HepG2 (cell line): ENCODE results near the gene SPRYD4. TPM values are rescaled to one million over a fixed set of nuclear protein-coding genes. Genes with fewer than 3 reads are reported as not detected.

Source experiments
- GABPB1 ChIP-seq: IDR thresholded peaks from 2 replicates; pipeline ENCODE4 v1.6.1; 2016; ENCODE audit warnings: mild to moderate bottlenecking, missing genetic modification reagents, moderate library complexity, missing compliant biosample characterization
- KAT7 ChIP-seq: IDR thresholded peaks from 2 replicates; pipeline ENCODE4 v1.6.1; 2018; ENCODE audit warnings: borderline replicate concordance, missing compliant biosample characterization
- RAD21 ChIP-seq: fragments of 450-650 bp; formaldehyde crosslinking; IDR thresholded peaks from 2 replicates; pipeline ENCODE4 v1.5.0; 2020; ENCODE audit warnings: mild to moderate bottlenecking
- RARA ChIP-seq: IDR thresholded peaks from 2 replicates; pipeline ENCODE4 v1.6.1; 2016; ENCODE audit warnings: missing genetic modification reagents, missing compliant biosample characterization
- SOX6 ChIP-seq, 2 experiments: fragments of 450-650 bp in 1 of 2; sonication (generic) in 1 of 2; formaldehyde crosslinking in 1 of 2; IDR thresholded peaks; 2 replicates each; pipeline versions ENCODE4 v1.4.0 to v1.6.1; 2017 to 2020; ENCODE audit warnings: antibody characterized with exemption in 1 of 2, mild to moderate bottlenecking in 1 of 2, missing genetic modification reagents in 1 of 2
- ZNF101 ChIP-seq: sonication (generic); formaldehyde crosslinking; IDR thresholded peaks from 2 replicates; pipeline ENCODE4 v1.4.0; 2020; ENCODE audit warnings: mild to moderate bottlenecking, low read depth, missing genetic modification reagents, borderline replicate concordance
- ZNF207 ChIP-seq: fragments of 450-650 bp; IDR thresholded peaks from 2 replicates; pipeline ENCODE4 v1.6.1; 2016; ENCODE audit warnings: antibody characterized with exemption, borderline replicate concordance
- ZNF331 ChIP-seq: sonication (generic); formaldehyde crosslinking; IDR thresholded peaks from 2 replicates; pipeline ENCODE4 v1.4.0; 2020; ENCODE audit warnings: missing genetic modification reagents
- ZNF367 ChIP-seq: sonication (generic); formaldehyde crosslinking; IDR thresholded peaks from 2 replicates; pipeline ENCODE4 v1.4.0; 2020; ENCODE audit warnings: missing genetic modification reagents, borderline replicate concordance
- ZNF605 ChIP-seq: sonication (generic); formaldehyde crosslinking; IDR thresholded peaks from 2 replicates; pipeline ENCODE4 v1.8.0; 2022; ENCODE audit warnings: mild to moderate bottlenecking, missing genetic modification reagents
- ZNF644 ChIP-seq: IDR thresholded peaks from 2 replicates; pipeline ENCODE4 v1.6.1; 2016; ENCODE audit warnings: low read depth
- ZNF761 ChIP-seq: sonication (generic); formaldehyde crosslinking; conservative IDR thresholded peaks from 2 replicates; pipeline ENCODE4 v1.4.0; 2020; ENCODE audit warnings: mild to moderate bottlenecking, missing genetic modification reagents
- ZNF83 ChIP-seq: sonication (generic); formaldehyde crosslinking; IDR thresholded peaks from 2 replicates; pipeline ENCODE4 v1.4.0; 2020; ENCODE audit warnings: missing genetic modification reagents, mild to moderate bottlenecking, borderline replicate concordance
- polyA plus RNA-seq, 8 experiments: library from polyadenylated mRNA; depleted of rRNA in 3 of 8; stranded (reverse) in 7 of 8; unstranded in 1 of 8; fragments of >200 nt; fragmentation: Illumina TruSeq in 4 of 8; extraction: Trizol in 4 of 8; gene quantifications; 2 replicates each; pipeline versions ENCODE4 v1.2.1 to v1.2.3, GENCODE V29; 2011 to 2016; ENCODE audit warnings: low read depth in 4 of 8, missing spikeins in 1 of 8, mixed read lengths in 1 of 8; ENCODE audit not compliant: insufficient read depth in 1 of 8
- total RNA-seq, 5 experiments: library from RNA; depleted of rRNA; stranded (reverse); fragments of >200 nt; fragmentation: Illumina TruSeq; extraction: Trizol; gene quantifications; 2 replicates each; pipeline ENCODE4 v1.2.3, GENCODE V29; 2016; ENCODE audit warnings: low read depth in 1 of 5
- TF ChIP-seq, protein P1 (sequence below): sonication (generic); formaldehyde crosslinking; IDR thresholded peaks from 2 replicates; pipeline ENCODE4 v1.9.0; 2021; ENCODE audit warnings: missing genetic modification reagents, borderline replicate concordance
- TF ChIP-seq, protein P2 (sequence below): sonication (generic); formaldehyde crosslinking; IDR thresholded peaks from 2 replicates; pipeline ENCODE4 v1.4.0; 2020; ENCODE audit warnings: low read depth, mild to moderate bottlenecking, missing genetic modification reagents
- TF ChIP-seq, protein P3 (sequence below): sonication (generic); formaldehyde crosslinking; IDR thresholded peaks from 2 replicates; pipeline ENCODE4 v1.4.0; 2020; ENCODE audit warnings: mild to moderate bottlenecking, low read depth, missing genetic modification reagents

The SPRYD4 gene
- total and polyA plus RNA-seq, 2 of the 13 experiments (the other 11 are each of a cell fraction or from before 2014, with no cell fraction given) = 3.9 to 4.5 TPM

DNA sequence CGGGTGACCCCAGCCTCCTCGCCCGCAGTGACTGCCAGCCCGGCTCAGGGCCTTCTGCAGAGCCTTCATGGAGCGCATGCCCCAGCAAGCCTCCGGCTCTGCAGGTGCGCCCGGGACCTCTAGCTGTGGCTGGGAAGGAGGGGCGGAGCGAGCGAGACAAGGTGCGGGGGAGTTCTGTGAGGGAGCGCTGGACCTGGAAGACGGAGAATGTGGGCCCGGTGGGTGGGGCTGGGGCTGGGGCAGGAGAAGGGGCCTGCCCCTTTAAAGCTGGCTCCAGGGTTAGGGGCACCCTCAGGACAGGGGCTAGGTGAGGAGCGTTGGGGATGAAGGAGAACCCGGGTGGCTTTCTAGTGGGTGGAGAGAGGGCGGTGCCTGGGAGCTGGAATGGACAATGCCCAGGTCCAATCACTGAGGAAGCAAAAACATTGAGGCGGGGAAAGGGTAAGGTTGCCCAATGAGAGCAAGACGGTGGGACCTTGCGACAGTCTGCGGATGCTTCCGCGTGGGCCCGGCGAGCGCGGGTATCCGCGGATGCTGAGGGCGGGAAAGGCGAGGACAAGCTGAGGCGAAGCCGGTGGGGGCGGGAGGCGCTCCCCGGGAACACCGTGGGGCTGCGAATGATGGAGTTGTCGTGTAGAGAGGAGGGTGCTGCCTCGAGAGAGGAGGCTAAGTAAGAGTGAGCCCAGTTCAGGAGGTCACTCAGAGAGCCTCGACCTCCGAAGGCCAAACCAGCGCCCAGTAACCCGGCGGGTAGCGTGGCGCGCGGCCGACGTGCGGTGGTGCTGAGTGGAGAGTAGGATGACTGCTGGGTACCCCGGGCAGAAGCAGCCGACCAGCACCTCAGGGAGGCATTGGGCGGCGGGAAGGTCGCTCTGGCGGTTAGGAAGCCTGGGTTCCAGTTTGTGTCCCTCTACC lies 19.9 kb downstream of the SPRYD4 start, which contains the start of gene GLS2 (continued):
- TF ChIP-seq, protein P1, sequence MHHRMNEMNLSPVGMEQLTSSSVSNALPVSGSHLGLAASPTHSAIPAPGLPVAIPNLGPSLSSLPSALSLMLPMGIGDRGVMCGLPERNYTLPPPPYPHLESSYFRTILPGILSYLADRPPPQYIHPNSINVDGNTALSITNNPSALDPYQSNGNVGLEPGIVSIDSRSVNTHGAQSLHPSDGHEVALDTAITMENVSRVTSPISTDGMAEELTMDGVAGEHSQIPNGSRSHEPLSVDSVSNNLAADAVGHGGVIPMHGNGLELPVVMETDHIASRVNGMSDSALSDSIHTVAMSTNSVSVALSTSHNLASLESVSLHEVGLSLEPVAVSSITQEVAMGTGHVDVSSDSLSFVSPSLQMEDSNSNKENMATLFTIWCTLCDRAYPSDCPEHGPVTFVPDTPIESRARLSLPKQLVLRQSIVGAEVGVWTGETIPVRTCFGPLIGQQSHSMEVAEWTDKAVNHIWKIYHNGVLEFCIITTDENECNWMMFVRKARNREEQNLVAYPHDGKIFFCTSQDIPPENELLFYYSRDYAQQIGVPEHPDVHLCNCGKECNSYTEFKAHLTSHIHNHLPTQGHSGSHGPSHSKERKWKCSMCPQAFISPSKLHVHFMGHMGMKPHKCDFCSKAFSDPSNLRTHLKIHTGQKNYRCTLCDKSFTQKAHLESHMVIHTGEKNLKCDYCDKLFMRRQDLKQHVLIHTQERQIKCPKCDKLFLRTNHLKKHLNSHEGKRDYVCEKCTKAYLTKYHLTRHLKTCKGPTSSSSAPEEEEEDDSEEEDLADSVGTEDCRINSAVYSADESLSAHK (CRISPR knock-in tag) = peak; percentile 61; the same call in 1 of the 2 replicates
- TF ChIP-seq ZNF83 (CRISPR knock-in tag) (peak; percentile 58; the same call in 1 of the 2 replicates), ZNF331 (CRISPR knock-in tag) (peak; percentile 69; the same call in 1 of the 2 replicates), KAT7 (no peak), ZNF367 (CRISPR knock-in tag) (peak; percentile 95; the same call in 1 of the 2 replicates), ZNF761 (no peak), GABPB1 (CRISPR knock-in tag) (peak; percentile 81), RAD21 (CRISPR knock-in tag) (no peak), ZNF101 (CRISPR knock-in tag) (0 out of 2 replicates have a peak, but pooled peaks have one; percentile 35), SOX6 (IDR thresholded peaks at IDR 0.05) (no peak), SOX6 (CRISPR knock-in tag; IDR thresholded peaks at IDR 0.05) (peak; percentile 28; the same call in 1 of the 2 replicates), ZNF207 (no peak), ZNF605 (CRISPR knock-in tag) (peak; percentile 95), RARA (0 out of 2 replicates have a peak, but pooled peaks have one; percentile 33), ZNF644 (no peak)
- TF ChIP-seq, protein P2, sequence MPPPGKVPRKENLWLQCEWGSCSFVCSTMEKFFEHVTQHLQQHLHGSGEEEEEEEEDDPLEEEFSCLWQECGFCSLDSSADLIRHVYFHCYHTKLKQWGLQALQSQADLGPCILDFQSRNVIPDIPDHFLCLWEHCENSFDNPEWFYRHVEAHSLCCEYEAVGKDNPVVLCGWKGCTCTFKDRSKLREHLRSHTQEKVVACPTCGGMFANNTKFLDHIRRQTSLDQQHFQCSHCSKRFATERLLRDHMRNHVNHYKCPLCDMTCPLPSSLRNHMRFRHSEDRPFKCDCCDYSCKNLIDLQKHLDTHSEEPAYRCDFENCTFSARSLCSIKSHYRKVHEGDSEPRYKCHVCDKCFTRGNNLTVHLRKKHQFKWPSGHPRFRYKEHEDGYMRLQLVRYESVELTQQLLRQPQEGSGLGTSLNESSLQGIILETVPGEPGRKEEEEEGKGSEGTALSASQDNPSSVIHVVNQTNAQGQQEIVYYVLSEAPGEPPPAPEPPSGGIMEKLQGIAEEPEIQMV (CRISPR knock-in tag) = peak; percentile 85
- TF ChIP-seq, protein P3, sequence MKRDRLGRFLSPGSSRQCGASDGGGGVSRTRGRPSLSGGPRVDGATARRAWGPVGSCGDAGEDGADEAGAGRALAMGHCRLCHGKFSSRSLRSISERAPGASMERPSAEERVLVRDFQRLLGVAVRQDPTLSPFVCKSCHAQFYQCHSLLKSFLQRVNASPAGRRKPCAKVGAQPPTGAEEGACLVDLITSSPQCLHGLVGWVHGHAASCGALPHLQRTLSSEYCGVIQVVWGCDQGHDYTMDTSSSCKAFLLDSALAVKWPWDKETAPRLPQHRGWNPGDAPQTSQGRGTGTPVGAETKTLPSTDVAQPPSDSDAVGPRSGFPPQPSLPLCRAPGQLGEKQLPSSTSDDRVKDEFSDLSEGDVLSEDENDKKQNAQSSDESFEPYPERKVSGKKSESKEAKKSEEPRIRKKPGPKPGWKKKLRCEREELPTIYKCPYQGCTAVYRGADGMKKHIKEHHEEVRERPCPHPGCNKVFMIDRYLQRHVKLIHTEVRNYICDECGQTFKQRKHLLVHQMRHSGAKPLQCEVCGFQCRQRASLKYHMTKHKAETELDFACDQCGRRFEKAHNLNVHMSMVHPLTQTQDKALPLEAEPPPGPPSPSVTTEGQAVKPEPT = peak; percentile 94
